K562 (cell line): ENCODE data around the gene PPP1CC. TPM values are rescaled to one million over a fixed set of nuclear protein-coding genes. Genes with fewer than 3 reads are reported as not detected.

ENCODE experiments used
- ATAC-seq: fragments of 200-7000 bp; cut with Tn5 transposase; 3 replicates; pipeline ENCODE4 v1.9.1; 2020; ENCODE audit warnings: moderate library complexity
- BruUV-seq: library from RNA; stranded (reverse); fragments of 400-500 nt; replicated peaks from 2 replicates; lab custom pipeline; 2021; lab: Mats Ljungman, UMichigan
- CTCF ChIA-PET: fragments of 300-600 bp; formaldehyde crosslinking; extraction: SDS; loops from one replicate; lab custom pipeline; 2021; ENCODE audit warnings: low intra/inter-chr PET ratio; lab: Yijun Ruan, JAX
- POLR2A ChIA-PET: fragments of 300-600, 350-650 bp; sonication (Branson Sonifier 250); formaldehyde crosslinking; extraction: SDS; loops from one replicate; lab custom pipeline; 2021; ENCODE audit warnings: antibody characterized with exemption, inconsistent platforms; lab: Yijun Ruan, JAX
- DNase-seq, 4 experiments: peaks; one replicate each; pipeline versions ENCODE4 v3.0.0 to v3.0.0-alpha.2; 2011 to 2018; ENCODE audit warnings: low spot score in 3 of 4, mixed read lengths in 3 of 4; ENCODE audit errors: extremely low read depth in 1 of 4
- FAIRE-seq: peaks from 2 replicates; lab custom pipeline; 2011; peaks lifted over from hg19 to GRCh38; lab: Jason Lieb, UNC
- H2AFZ ChIP-seq: 2 replicates; pipeline ENCODE4 v1.6.0; 2011; ENCODE audit warnings: low read depth, low read length, control low read depth, inconsistent platforms
- H3K27ac ChIP-seq: fragments of 200-600 bp; 3 replicates; pipeline ENCODE4 v1.8.0; 2011; ENCODE audit warnings: low read depth, mild to moderate bottlenecking, control low read depth, inconsistent platforms, low read length, moderate library complexity, mixed read lengths; ENCODE audit errors: extremely low read depth
- H3K27me3 ChIP-seq, 2 experiments: fragments of 300-600 bp in 1 of 2; 2 replicates in 1 of 2; 3 replicates in 1 of 2; pipeline versions ENCODE4 v1.6.0 to v1.8.0; 2011; ENCODE audit warnings: inconsistent platforms in 2 of 2, low read length in 2 of 2, mild to moderate bottlenecking in 1 of 2, mixed read lengths in 1 of 2, moderate library complexity in 1 of 2; ENCODE audit not compliant: control insufficient read depth in 2 of 2, insufficient read depth in 2 of 2
- H3K36me3 ChIP-seq: fragments of 300-600 bp; 3 replicates; pipeline ENCODE4 v1.8.0; 2011; ENCODE audit warnings: mild to moderate bottlenecking, low read length, inconsistent platforms; ENCODE audit not compliant: control insufficient read depth, insufficient read depth
- H3K4me1 ChIP-seq, 2 experiments: fragments of 200-600 bp in 1 of 2; replicated peaks in 1 of 2; 2 replicates in 1 of 2; 3 replicates in 1 of 2; pipeline versions ENCODE4 v1.5.1 to v1.8.0; 2011; ENCODE audit warnings: inconsistent platforms in 2 of 2, low read length in 2 of 2, mild to moderate bottlenecking in 1 of 2, mixed read lengths in 1 of 2, moderate library complexity in 1 of 2; ENCODE audit not compliant: control insufficient read depth in 2 of 2, insufficient read depth in 2 of 2
- H3K4me2 ChIP-seq: 2 replicates; pipeline ENCODE4 v1.6.1; 2011; ENCODE audit warnings: low read length, control low read depth, inconsistent platforms, mixed read lengths; ENCODE audit not compliant: insufficient read depth
- H3K4me3 ChIP-seq: fragments of 200-600 bp; sonication (generic), shearing (Covaris generic); 2 replicates; pipeline ENCODE4 v1.5.1; 2016; ENCODE audit warnings: control low read depth, inconsistent platforms
- H3K79me2 ChIP-seq: fragments of 200-600 bp; 3 replicates; pipeline ENCODE4 v1.8.0; 2011; ENCODE audit warnings: low read length, inconsistent platforms; ENCODE audit not compliant: control insufficient read depth, insufficient read depth
- H3K9ac ChIP-seq, 2 experiments: 2 replicates each; pipeline versions ENCODE4 v1.6.0 to v1.6.1; 2011; ENCODE audit warnings: low read depth in 2 of 2, low read length in 2 of 2, control low read depth in 1 of 2, inconsistent platforms in 1 of 2, mild to moderate bottlenecking in 1 of 2, mixed read lengths in 1 of 2; ENCODE audit not compliant: insufficient read depth in 1 of 2
- H3K9me1 ChIP-seq: one replicate; pipeline ENCODE4 v1.6.0; 2011; ENCODE audit warnings: inconsistent platforms, mild to moderate bottlenecking, low read length, moderate library complexity; ENCODE audit not compliant: control insufficient read depth, insufficient read depth
- H3K9me3 ChIP-seq: replicated peaks from 2 replicates; pipeline ENCODE4 v1.5.1; 2011; ENCODE audit warnings: low read depth, low read length, inconsistent platforms; ENCODE audit not compliant: control insufficient read depth, insufficient read depth
- H4K20me1 ChIP-seq: replicated peaks from 2 replicates; pipeline ENCODE4 v1.6.1; 2011; ENCODE audit warnings: low read length, inconsistent platforms, mixed read lengths; ENCODE audit not compliant: control insufficient read depth, insufficient read depth
- RAD21 ChIP-seq, 2 experiments: fragments of 250-450 bp in 1 of 2; fragments of 450-650 bp in 1 of 2; sonication (Bioruptor Pico) in 1 of 2; formaldehyde crosslinking in 1 of 2; IDR thresholded peaks in 1 of 2; conservative IDR thresholded peaks in 1 of 2; 2 replicates each; pipeline versions ENCODE4 v1.4.0 to v1.8.0; 2020 to 2022; ENCODE audit warnings: mild to moderate bottlenecking in 2 of 2, moderate library complexity in 1 of 2
- SMC3 ChIP-seq: conservative IDR thresholded peaks from 2 replicates; pipeline ENCODE4 v1.6.1; 2011; ENCODE audit warnings: low read depth, low read length, improper control_type of control experiment; ENCODE audit not compliant: insufficient read depth
- SUPT5H ChIP-seq: fragments of 450-650 bp; IDR thresholded peaks from 2 replicates; pipeline ENCODE4 v1.6.1; 2016
- WGBS: fragments of 100-300 bp; shearing (Covaris generic); methylation state at CpG from one replicate; pipeline ENCODE4 v1.1.6; 2016; ENCODE audit warnings: low coverage, mixed read lengths; ENCODE audit not compliant: insufficient coverage; ENCODE audit errors: missing lambda C conversion rate; 5-methylcytosine and 5-hydroxymethylcytosine counted together
- in situ Hi-C: fragments of 300-500 bp; cut with MboI; formaldehyde crosslinking; loops from 4 replicates; pipeline ENCODE4 v1.15.0; 2018; ENCODE audit warnings: inconsistent platforms, mixed read lengths
- intact Hi-C: fragments of 100-400 bp; cut with micrococcal nuclease; formaldehyde crosslinking; loops from 2 replicates; pipeline ENCODE4 v1.14.2; 2022
- polyA plus RNA-seq, 8 experiments: library from polyadenylated mRNA; depleted of rRNA in 4 of 8; stranded (reverse) in 5 of 8; unstranded in 3 of 8; fragments of >200 nt; fragmentation: Nextera tagmentation in 2 of 8; fragmentation: Illumina TruSeq in 1 of 8; extraction: Ambion mirVana in 2 of 8; extraction: Trizol in 1 of 8; gene quantifications; 2 replicates each; pipeline versions ENCODE4 v1.2.1 to v1.2.3, GENCODE V29; 2011 to 2014; ENCODE audit warnings: inconsistent platforms in 1 of 8, missing spikeins in 1 of 8
- total RNA-seq, 7 experiments: library from RNA; depleted of rRNA in 6 of 7; stranded (reverse); fragments of >200 nt in 6 of 7; fragmentation: Illumina TruSeq in 2 of 7; extraction: Trizol in 2 of 7; gene quantifications; 2 replicates each; pipeline versions ENCODE4 v1.2.1 to v1.2.3, GENCODE V29; 2011 to 2021; ENCODE audit warnings: low replicate concordance in 1 of 7
- TF ChIP-seq, protein P1 (sequence below), 3 experiments: IDR thresholded peaks in 2 of 3; conservative IDR thresholded peaks in 1 of 3; 2 replicates each; pipeline ENCODE4 v1.5.1; 2011 to 2012; ENCODE audit warnings: low read length in 3 of 3, mild to moderate bottlenecking in 3 of 3, control low read depth in 2 of 3, improper control_type of control experiment in 1 of 3, inconsistent platforms in 1 of 3, low read depth in 1 of 3, mixed read lengths in 1 of 3, moderate library complexity in 1 of 3; ENCODE audit not compliant: insufficient read depth in 2 of 3
- TF ChIP-seq, protein P2 (sequence below), 2 experiments: fragments of 450-650 bp; formaldehyde crosslinking in 1 of 2; IDR thresholded peaks; 2 replicates each; pipeline versions ENCODE4 v1.4.0 to v1.6.1; 2014 to 2020; ENCODE audit warnings: mild to moderate bottlenecking in 2 of 2, borderline replicate concordance in 1 of 2, low read depth in 1 of 2
- TF ChIP-seq, protein P3 (sequence below): fragments of 250-450 bp; sonication (Bioruptor Pico); IDR thresholded peaks from 2 replicates; pipeline ENCODE4 v1.4.0; 2020

The PPP1CC gene
- total and polyA plus RNA-seq, 9 of the 15 experiments (the other 6 are each of a cell fraction or from before 2014, with no cell fraction given): 67.4 to 286 (median 195) TPM

DNA sequence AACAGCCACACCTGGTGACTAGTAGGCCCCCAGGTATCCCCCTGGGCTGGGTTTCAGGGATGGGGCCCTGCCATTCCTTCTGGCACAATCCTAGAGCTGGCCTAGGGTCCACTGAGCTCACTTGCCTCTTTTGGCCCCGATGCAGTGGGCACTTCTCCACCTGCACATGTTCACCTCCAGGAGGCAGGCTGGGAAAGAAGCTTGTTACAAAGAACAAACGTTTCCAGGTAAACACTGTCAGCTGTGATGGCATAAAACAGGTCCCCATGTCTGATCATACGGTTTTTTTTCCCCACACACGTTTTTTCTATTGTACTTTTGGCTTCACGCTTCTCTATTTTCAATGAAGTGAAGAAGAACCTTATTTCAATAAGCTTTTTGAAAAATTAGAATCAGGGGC lies 37.9 kb downstream of the PPP1CC start:
- TF ChIP-seq, protein P1, sequence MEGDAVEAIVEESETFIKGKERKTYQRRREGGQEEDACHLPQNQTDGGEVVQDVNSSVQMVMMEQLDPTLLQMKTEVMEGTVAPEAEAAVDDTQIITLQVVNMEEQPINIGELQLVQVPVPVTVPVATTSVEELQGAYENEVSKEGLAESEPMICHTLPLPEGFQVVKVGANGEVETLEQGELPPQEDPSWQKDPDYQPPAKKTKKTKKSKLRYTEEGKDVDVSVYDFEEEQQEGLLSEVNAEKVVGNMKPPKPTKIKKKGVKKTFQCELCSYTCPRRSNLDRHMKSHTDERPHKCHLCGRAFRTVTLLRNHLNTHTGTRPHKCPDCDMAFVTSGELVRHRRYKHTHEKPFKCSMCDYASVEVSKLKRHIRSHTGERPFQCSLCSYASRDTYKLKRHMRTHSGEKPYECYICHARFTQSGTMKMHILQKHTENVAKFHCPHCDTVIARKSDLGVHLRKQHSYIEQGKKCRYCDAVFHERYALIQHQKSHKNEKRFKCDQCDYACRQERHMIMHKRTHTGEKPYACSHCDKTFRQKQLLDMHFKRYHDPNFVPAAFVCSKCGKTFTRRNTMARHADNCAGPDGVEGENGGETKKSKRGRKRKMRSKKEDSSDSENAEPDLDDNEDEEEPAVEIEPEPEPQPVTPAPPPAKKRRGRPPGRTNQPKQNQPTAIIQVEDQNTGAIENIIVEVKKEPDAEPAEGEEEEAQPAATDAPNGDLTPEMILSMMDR (IDR thresholded peaks at IDR 0.05 in 2 of 3, conservative IDR thresholded peaks at IDR 0.05 in 1 of 3; ENCODE audit: insufficient read depth in 2 of 3, low read depth in 1 of 3, low read length in 3 of 3): peak; percentile 40 to 51 (median 47)
- peak in 1 of 2 experiments; percentile 47; a peak in 2 of 4 replicates for TF ChIP-seq RAD21 (CRISPR knock-in tag; conservative IDR thresholded peaks at IDR 0.05 in 1 of 2, IDR thresholded peaks at IDR 0.05 in 1 of 2)
- no peak for TF ChIP-seq SUPT5H
- TF ChIP-seq, protein P2, sequence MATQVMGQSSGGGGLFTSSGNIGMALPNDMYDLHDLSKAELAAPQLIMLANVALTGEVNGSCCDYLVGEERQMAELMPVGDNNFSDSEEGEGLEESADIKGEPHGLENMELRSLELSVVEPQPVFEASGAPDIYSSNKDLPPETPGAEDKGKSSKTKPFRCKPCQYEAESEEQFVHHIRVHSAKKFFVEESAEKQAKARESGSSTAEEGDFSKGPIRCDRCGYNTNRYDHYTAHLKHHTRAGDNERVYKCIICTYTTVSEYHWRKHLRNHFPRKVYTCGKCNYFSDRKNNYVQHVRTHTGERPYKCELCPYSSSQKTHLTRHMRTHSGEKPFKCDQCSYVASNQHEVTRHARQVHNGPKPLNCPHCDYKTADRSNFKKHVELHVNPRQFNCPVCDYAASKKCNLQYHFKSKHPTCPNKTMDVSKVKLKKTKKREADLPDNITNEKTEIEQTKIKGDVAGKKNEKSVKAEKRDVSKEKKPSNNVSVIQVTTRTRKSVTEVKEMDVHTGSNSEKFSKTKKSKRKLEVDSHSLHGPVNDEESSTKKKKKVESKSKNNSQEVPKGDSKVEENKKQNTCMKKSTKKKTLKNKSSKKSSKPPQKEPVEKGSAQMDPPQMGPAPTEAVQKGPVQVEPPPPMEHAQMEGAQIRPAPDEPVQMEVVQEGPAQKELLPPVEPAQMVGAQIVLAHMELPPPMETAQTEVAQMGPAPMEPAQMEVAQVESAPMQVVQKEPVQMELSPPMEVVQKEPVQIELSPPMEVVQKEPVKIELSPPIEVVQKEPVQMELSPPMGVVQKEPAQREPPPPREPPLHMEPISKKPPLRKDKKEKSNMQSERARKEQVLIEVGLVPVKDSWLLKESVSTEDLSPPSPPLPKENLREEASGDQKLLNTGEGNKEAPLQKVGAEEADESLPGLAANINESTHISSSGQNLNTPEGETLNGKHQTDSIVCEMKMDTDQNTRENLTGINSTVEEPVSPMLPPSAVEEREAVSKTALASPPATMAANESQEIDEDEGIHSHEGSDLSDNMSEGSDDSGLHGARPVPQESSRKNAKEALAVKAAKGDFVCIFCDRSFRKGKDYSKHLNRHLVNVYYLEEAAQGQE (IDR thresholded peaks at IDR 0.05; ENCODE audit: borderline replicate concordance): peak; percentile 56; the same call in 1 of the 2 replicates
- TF ChIP-seq, protein P2 (CRISPR knock-in tag; IDR thresholded peaks at IDR 0.05; ENCODE audit: low read depth): no peak
- TF ChIP-seq, protein P3, sequence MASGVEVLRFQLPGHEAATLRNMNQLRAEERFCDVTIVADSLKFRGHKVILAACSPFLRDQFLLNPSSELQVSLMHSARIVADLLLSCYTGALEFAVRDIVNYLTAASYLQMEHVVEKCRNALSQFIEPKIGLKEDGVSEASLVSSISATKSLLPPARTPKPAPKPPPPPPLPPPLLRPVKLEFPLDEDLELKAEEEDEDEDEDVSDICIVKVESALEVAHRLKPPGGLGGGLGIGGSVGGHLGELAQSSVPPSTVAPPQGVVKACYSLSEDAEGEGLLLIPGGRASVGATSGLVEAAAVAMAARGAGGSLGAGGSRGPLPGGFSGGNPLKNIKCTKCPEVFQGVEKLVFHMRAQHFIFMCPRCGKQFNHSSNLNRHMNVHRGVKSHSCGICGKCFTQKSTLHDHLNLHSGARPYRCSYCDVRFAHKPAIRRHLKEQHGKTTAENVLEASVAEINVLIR: no peak
- TF ChIP-seq SMC3: peak; percentile 38; the same call in 1 of the 2 replicates
- peaks cover 6 to 7% of the 10 kb centered on the region in 2 experiments; a peak in 4 of 5 replicates for H3K4me1 ChIP-seq
- H3K9me3 ChIP-seq: no peaks in the 10 kb centered on the region
- no peaks in the 10 kb centered on the region for H3K79me2 ChIP-seq
- WGBS: 11% methylated on average over 5 of the region's 5 CpGs
- H3K36me3 ChIP-seq: no peaks in the 10 kb centered on the region
- no peak overlapping the region for H3K9ac ChIP-seq
- H2AFZ ChIP-seq: no peak overlapping the region
- H3K27ac ChIP-seq: no peak overlapping the region
- H3K4me3 ChIP-seq: no peak overlapping the region
- BruUV-seq: no TSS peak
- in situ Hi-C loops: no loop called here
- ChIA-PET CTCF (interaction anchor here (0.9 to 1.0 kb wide), 2 partner anchors 122 to 183 kb away, joined by 3 to 5 read pairs; no protein-coding TSS in a partner anchor), POLR2A (interaction anchor here (0.6 to 2.0 kb wide), 4 partner anchors 12 to 56 kb away, joined by 3 to 8 read pairs (median 3); no protein-coding TSS in a partner anchor)
- no peaks in the 10 kb centered on the region for H3K9me1 ChIP-seq
- no peaks in the 10 kb centered on the region for H3K27me3 ChIP-seq
- H4K20me1 ChIP-seq: no peaks in the 10 kb centered on the region
- ATAC-seq (peak; percentile 79), FAIRE-seq (no peak), DNase-seq (no peak)
- H3K4me2 ChIP-seq: no peak overlapping the region
- intact Hi-C loops: loop anchor here (1.0 kb wide), 1 partner anchor 122 kb away; no protein-coding TSS in a partner anchor
